Amniotic stem cell (primary cell): ENCODE data around the gene HK2.
"Not testable (repeated sequence)": the region's sequence is repeated elsewhere in the genome, so short reads cannot be mapped to it uniquely, and the experiment has no call there.

Source experiments
- DNase-seq: peaks from one replicate; lab custom pipeline; 2025; lab: John Stamatoyannopoulos, UW

Gene HK2

GRCh38 chr2:74834792-74835755 is 1.1 kb downstream of the HK2 start:
- no peak for DNase-seq

- DNase-seq, result no peak
Measured at GRCh38 chr2:74835831-74836674, 2.1 kb downstream of the HK2 start.

- DNase-seq, result no peak
Measured at GRCh38 chr2:74836675-74837401, 2.9 kb downstream of the HK2 start.

GRCh38 chr2:74841641-74842040 is 7.7 kb downstream of the HK2 start:
- no peak for DNase-seq

- DNase-seq, result peak; percentile 52
Measured at GRCh38 chr2:74843433-74843832, 9.5 kb downstream of the HK2 start.

GRCh38 chr2:74843899-74844298 is 10.0 kb downstream of the HK2 start:
- DNase-seq, result peak; percentile 38

- no peak for DNase-seq
Measured at GRCh38 chr2:74844752-74845151, 10.8 kb downstream of the HK2 start.

- DNase-seq, result peak; percentile 93
Measured at GRCh38 chr2:74845217-74845751, 11.4 kb downstream of the HK2 start.

GRCh38 chr2:74845991-74846390 is 12.1 kb downstream of the HK2 start:
- no peak for DNase-seq

- no peak for DNase-seq
Measured at GRCh38 chr2:74846481-74846880, 12.6 kb downstream of the HK2 start.

GRCh38 chr2:74847070-74847858 is 13.3 kb downstream of the HK2 start:
- no peak for DNase-seq

- DNase-seq, result no peak
Measured at GRCh38 chr2:74849228-74849892, 15.4 kb downstream of the HK2 start.

- no peak for DNase-seq
Measured at GRCh38 chr2:74850496-74851190, 16.7 kb downstream of the HK2 start.

GRCh38 chr2:74851191-74851566 is 17.3 kb downstream of the HK2 start:
- DNase-seq, result no peak

GRCh38 chr2:74853360-74853759 is 19.4 kb downstream of the HK2 start:
- not testable (repeated sequence) for DNase-seq

GRCh38 chr2:74854401-74854800 is 20.5 kb downstream of the HK2 start:
- no peak for DNase-seq

- not testable (repeated sequence) for DNase-seq
Measured at GRCh38 chr2:74855114-74855707, 21.3 kb downstream of the HK2 start.

GRCh38 chr2:74856004-74856578 is 22.2 kb downstream of the HK2 start:
- no peak for DNase-seq

- DNase-seq, result no peak
Measured at GRCh38 chr2:74856599-74856998, 22.7 kb downstream of the HK2 start.
